ENCODE measurements around the gene MON1A.

The MON1A gene

DNA sequence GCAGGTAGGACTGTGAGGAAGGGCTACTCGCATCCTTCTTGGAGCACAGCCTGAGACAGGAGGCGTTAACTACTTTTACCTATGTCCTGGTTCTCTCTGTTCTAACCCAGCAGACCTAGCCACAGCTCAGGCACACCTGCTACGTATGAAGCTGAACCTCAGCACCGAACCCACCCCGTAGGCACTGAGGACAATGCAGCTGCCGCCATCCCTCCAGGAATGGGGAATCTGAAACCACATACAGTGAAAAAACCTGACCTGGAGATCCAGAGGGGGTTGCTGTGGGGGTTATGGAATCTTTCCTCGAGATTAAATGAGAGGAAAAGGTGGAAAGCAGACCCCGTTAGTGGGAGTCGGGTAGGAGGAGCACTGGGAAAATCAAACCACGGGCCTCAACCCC, 40.3 kb downstream of the MON1A start:
- DNase-seq (ENCODE audit: low spot score) = no peak

DNA sequence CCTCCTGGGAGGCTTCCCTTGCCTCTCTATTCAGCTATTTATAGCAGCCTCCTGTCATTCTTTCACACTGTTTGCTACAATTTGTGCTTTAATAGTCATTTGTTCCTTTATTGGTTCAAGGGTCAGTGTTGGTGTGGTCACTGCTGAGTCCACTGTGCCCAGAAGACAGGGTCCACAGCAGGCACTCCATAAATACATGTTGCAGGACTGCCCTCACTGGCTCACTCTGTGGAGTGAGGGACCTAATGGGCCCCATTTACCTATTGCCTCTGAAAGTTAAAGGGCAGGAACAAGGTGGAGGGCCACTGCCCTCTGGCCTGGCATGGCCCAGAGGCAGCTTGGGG, 42.7 kb downstream of the MON1A start:
- DNase-seq (ENCODE audit: low spot score) = no peak

DNA sequence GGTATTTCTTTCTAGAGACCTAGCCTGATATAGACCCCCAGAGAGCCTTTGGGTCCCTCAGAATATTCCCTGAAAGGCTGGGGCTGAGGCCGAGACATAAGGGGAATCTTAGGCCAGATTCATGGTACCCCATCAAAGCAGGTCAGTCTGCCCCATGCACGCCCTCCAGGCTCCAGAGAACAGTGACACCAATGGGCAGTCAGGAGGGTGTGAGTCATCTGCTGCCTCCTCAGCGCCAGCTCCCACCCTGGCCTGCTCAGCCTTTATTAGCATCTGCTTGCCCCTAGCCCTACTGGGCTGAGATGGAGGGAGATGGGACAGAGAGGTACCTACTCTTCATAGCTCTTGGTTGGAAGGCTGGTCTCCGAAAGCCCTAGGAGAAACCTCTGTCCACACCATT, 45.6 kb downstream of the MON1A start:
- DNase-seq (ENCODE audit: low spot score) = peak; percentile 20

DNA sequence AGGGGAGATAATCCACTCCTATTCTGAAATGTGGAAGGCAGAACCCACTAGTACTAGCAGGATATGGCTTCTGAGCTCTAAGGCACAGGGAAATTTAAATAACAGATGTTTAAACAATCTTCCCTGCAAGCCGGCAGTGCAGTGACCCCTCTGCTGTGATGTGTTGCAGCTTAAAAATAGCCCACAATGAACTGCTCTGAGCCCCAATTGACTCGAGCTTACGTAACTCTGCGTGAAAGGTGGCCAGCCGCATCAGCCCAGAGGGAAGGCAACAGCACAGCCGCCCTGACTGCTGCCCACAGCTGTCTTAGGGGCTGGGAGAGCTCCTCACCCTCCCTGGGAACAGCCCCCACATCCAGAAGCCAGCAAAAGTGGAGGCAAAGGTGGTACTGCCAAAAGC, 47.4 kb downstream of the MON1A start:
- DNase-seq (ENCODE audit: low spot score) = no peak

DNA sequence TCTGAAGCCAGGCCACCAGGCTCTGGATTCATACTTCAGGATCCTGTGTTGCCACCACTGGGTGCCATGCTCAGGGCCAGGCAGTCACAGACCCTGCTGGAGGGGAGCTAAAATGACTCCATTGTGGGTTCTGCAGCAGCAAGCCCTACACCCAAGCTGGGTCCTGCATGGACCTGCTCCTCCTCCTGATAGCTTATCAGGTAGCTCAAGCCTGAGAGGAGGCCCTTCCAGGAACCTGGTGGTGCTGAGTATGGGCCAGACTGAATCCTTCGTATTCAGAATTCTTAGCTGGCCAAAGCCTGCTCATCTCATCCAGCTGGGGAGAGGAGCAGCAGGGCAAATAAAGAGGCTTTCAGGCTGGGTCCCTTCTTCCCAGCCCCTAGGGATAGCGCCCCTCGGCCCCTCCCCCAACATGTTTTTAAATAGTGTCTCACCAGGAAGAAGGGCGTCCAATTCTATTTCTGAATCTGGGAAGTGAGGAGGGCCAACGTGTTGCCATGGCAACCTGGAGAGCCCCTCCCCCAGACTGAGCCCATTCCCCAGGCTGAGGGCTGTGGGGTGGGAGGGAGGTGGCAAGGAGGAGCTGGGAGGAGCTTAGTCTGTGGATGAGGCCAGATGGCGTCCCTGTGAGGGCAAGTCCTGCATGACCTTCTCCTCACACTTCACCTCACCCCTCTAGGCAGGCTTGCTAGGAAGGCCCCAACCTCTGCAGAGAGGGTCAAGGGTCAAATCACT, 48.9 kb downstream of the MON1A start:
- DNase-seq (ENCODE audit: low spot score) = no peak

- DNase-seq (ENCODE audit: low spot score) = no peak
These were observed 49.9 kb downstream of the MON1A start for GRCh38 chr3:49879721-49880120.

GRCh38 chr3:49878686-49879085, 50.9 kb downstream of the MON1A start:
- DNase-seq (ENCODE audit: low spot score) = no peak

DNA sequence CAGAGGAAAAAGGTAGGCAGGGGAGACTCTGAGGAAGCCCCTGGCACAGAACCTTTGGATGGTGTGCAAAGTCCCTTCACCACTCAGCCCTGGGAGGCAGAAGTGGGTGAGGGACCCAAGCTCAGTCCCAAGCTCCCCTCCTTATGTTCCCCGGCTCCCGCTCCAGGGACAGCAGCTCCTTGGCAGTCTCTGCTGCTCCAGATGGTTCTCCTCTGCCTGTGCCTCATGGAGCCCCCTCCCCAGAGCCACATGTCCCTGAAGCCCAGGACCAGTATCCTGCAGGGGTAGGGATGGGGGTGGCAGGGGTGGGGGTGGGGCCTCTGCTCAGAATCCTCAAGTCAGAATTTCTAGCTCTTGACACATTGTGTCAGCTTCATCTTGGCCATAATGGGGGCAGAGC, 51.9 kb downstream of the MON1A start:
- no peak for DNase-seq (ENCODE audit: low spot score)

- no peak for DNase-seq (ENCODE audit: low spot score)
These were observed 53.0 kb downstream of the MON1A start for GRCh38 chr3:49876567-49876966.

- no peak for DNase-seq (ENCODE audit: low spot score)
These were observed 56.0 kb downstream of the MON1A start for GRCh38 chr3:49873623-49874022.

DNA sequence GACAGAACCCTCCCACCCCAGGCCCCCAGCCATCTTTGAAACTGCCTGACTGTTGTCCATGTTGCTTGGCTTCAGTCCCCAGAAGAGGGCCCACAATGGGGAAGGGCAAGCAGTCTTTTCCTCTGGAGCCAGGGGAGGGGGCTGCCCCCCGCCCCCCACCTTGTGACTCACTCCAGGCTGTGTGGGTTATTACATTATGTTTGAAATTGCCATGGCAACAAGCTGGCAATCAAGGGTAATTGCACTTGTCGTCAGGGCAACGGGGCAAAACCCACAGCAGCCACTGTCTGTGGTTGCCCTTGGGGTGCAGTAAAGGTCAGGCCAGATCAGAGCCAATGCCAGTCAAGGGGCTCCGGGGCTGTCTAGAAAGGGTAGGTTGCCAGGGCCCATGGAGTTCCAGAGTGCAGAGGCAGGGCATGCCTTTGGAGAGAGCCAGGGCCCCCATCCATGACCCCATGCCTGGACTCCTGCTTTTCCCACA, 56.8 kb downstream of the MON1A start:
- no peak for DNase-seq (ENCODE audit: low spot score)

DNA sequence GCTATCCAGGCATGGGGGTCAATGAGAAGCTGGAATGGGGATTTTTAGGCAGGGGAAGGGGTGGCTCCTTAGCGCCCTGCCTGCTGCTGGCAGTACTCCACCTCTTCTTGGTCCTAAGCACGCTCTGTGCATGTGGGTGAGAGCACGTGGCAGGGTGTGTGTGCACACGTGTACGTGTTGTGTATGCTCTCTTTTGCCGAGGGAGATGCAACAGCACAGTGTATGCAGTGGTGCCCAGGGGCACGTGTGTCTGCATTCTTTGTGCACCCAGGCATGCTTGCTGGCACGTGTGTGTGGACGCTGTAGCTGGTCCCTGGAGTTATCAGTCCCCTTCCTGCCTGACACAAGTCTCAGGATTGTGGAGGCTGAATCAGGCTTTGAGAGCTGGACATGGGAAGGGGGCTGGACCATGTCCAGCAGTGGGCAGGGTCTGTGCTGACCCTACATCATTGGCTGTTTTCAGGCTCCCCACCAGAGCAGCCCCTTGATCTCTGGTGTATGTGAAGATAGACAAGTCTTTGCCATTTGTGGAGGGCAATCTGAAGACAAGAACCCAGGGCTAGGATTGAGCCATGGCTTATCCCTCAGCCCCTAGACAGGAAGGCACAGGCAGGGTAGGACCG, 58.0 kb downstream of the MON1A start:
- DNase-seq (ENCODE audit: low spot score) = no peak

DNA sequence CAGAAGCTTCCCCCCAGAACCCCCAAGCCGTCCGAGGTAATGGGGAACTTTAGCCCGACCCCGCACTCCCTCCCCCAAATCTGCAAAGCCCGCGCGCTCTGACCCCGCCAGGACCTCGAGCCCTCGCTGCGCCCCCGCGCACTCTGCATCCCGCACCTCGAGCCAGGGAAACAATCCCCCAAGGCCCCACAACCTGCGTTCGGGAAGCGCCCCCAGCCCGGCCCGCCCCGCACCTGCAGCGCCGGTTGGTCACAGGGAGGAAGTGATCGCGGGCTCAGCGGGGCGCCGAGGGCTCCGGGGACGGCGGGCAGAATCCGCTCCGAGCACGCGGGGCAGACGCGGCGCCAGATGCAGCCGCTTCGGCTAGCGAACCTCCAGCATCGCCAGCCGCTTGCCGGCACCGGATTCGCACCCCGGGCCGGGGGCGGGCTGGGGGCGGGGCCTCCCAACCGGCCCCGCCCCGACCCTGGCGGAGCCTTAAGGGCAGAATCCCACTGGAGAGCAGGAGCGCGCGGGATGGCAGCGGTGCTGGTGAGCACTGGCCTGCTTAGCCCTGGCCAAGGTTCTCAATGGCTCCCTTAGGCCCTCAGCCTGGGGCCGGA, 60.0 kb downstream of the MON1A start, which contains the start of gene CAMKV:
CAMKV (minus strand) TSS at position 382 of the 602 bp plus-strand sequence. CDS start 7,518 bp downstream, outside the sequence.
- DNase-seq (ENCODE audit: low spot score) = no peak

GRCh38 chr3:49868862-49869466, 60.6 kb downstream of the MON1A start:
- no peak for DNase-seq (ENCODE audit: low spot score)

- peak; percentile 51 for DNase-seq (ENCODE audit: low spot score)
These were observed 61.7 kb downstream of the MON1A start for GRCh38 chr3:49867871-49868321.

- DNase-seq (ENCODE audit: low spot score) = no peak
These were observed 62.2 kb downstream of the MON1A start for GRCh38 chr3:49867400-49867799.

DNA sequence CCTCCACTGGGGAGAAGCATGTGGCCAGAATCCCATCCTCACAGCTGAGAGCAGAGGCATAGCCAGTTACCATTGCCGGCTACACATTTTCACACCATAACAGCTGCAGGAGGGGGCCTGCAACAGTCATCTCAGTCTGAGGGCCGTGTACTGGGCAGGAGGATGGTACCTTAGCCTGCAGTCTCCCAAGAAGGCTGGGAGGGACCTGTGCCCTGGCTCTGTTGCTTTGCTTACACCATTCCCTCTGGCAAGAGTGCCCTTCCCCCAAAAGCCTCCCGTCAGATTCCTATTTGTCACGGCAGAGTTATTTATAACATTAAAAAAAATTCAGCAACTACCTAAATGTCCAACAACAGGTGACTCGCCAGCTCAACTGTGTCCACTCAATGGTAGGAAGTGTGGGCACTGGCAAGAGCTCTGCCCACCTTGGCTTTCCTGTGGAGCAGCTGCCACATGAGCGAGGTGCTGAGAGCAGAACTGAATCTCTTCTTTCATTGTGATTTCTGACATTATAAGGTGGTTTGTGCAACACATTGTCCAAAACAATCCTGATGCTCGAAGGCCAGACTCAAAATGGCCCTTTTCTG, 64.3 kb downstream of the MON1A start:
- DNase-seq (ENCODE audit: low spot score) = no peak

DNA sequence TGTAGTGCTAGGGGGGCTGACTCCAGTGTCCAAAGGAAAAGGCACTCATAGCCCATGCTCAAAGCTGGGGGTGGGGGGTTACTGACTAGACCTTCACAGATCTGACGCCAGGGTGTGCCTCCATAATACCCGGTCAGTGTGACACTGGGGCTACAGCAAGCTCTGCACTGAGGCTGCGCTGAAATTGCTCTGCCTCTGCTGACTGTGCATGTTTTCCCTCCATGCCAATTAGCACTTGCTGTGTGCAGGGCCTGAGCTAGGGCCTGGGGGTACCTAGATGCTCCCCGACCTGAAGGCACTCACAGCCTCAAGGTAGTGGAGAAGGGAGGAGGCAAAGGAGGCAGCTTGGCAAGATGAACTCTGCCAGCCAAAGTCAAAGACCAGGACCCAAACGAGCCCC, 65.1 kb downstream of the MON1A start:
- DNase-seq (ENCODE audit: low spot score) = no peak

DNA sequence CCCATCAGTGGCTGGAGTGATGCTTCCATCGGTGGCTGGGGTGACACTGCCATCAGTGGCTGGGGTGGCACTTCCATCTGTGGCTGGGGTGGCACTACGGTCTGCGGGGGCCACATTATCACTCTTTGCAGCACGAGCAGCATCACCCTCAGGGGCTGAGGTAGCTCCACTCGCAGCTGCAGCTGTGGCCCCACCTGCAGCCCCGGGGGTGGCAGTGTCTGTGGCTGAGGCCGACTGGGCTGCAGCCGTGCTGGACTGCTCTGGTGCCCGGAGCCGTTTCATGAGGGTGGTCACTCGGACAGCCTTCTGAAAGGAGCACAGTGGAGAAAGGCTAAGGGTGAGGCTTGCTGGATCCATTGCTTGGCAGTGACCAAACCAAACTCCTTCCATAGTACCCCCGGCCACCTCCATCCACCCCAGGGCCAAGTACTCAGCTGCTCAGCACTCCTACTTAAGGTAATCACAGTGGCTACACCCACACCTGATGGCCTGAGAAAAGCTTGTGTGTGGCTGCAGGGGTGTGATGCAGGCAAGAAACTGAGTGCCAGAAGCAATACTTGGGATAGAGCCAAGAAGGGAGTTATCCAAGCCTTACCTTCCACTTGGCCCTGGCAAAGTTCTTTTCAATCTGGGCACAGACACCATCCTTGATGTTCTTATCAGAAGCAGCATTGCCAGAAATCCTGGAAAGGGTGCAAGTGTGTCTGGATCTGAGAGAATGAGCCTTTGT, 69.9 kb downstream of the MON1A start:
- DNase-seq (ENCODE audit: low spot score) = no peak

Measured in AG08395 (cell line).